Ishikawa (cell line): Measurements from ENCODE around the gene FSTL4.

Experiments used
- CREB1 ChIP-seq: IDR thresholded peaks from 2 replicates; pipeline ENCODE4 v1.6.1; 2012; ENCODE audit warnings: low read depth
- EGR1 ChIP-seq: IDR thresholded peaks from 2 replicates; pipeline ENCODE4 v1.6.1; 2012
- EP300 ChIP-seq: IDR thresholded peaks from 2 replicates; pipeline ENCODE4 v1.6.1; 2012; ENCODE audit warnings: borderline replicate concordance
- RAD21 ChIP-seq: IDR thresholded peaks from 2 replicates; pipeline ENCODE4 v1.6.1; 2012; ENCODE audit warnings: low read depth
- REST ChIP-seq: IDR thresholded peaks from 2 replicates; pipeline ENCODE4 v1.6.1; 2012; ENCODE audit warnings: low read depth, mild to moderate bottlenecking
- YY1 ChIP-seq: IDR thresholded peaks from 2 replicates; pipeline ENCODE4 v1.6.1; 2012; ENCODE audit warnings: low read depth

GRCh38 chr5:133331941-133332340 lies 280.4 kb downstream of the FSTL4 start:
- TF ChIP-seq RAD21 (no peak), REST (no peak), CREB1 (no peak), EGR1 (no peak), EP300 (no peak), YY1 (no peak)
